ENCODE results near the gene YPEL4.

YPEL4 gene

GRCh38 chr11:57674251-57674650 is 24.5 kb upstream of the YPEL4 start:
- H3K36me3 ChIP-seq (ENCODE audit: insufficient read depth, insufficient read length, low read length), result peaks cover 59% of the 10 kb centered on the region
- no peaks in the 10 kb centered on the region for H3K27me3 ChIP-seq (ENCODE audit: insufficient read depth, insufficient read length)
- no peaks in the 10 kb centered on the region for H3K9me3 ChIP-seq (ENCODE audit: insufficient read depth, low read length)
- no peak for DNase-seq (ENCODE audit: low read depth, low spot score)
- no peak for TF ChIP-seq ZNF274 (IDR thresholded peaks at IDR 0.05; ENCODE audit: low read depth, low read length)
- no peak for TF ChIP-seq SUZ12 (IDR thresholded peaks at IDR 0.05; ENCODE audit: extremely low read depth, insufficient read depth, insufficient read length)
- TF ChIP-seq YY1 (IDR thresholded peaks at IDR 0.05; ENCODE audit: insufficient read depth, insufficient read length), result no peak
- H3K9ac ChIP-seq (ENCODE audit: insufficient read length, low read depth), result no peak overlapping the region
- H3K4me3 ChIP-seq (ENCODE audit: insufficient read length, low read depth), result no peak overlapping the region
- no peaks in the 10 kb centered on the region for H3K4me1 ChIP-seq (ENCODE audit: insufficient read depth, insufficient read length)

DNA sequence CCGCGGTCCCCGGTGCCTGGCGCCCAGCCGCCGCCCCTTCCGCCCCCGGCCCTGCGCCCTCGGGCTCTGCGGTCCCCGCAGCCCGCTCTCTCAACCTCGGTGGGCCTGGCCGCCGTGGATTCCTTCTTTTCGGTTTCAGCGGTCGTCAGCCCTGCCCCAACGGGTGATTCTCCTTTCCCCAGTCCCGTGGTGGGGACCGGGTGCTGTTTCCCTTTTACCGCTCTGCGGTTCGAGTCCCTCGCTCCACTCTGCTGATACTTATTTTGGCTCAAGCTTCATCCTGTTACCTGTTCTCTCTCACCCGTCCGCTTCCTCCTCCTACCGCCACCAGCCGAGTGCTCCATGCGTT is 18.7 kb upstream of the YPEL4 start:
- Histone ChIP-seq H3K4me1 (ENCODE audit: insufficient read depth, insufficient read length) (no peaks in the 10 kb centered on the region), H3K36me3 (ENCODE audit: insufficient read depth, insufficient read length, low read length) (peaks cover 19% of the 10 kb centered on the region), H3K4me3 (ENCODE audit: insufficient read length, low read depth) (peak overlapping the region; percentile 92), H3K9ac (ENCODE audit: insufficient read length, low read depth) (peak overlapping the region; percentile 99), H3K9me3 (ENCODE audit: insufficient read depth, low read length) (no peaks in the 10 kb centered on the region), H3K27me3 (ENCODE audit: insufficient read depth, insufficient read length) (no peaks in the 10 kb centered on the region)
- TF ChIP-seq ZNF274 (IDR thresholded peaks at IDR 0.05; ENCODE audit: low read depth, low read length) (no peak), YY1 (IDR thresholded peaks at IDR 0.05; ENCODE audit: insufficient read depth, insufficient read length) (no peak), SUZ12 (IDR thresholded peaks at IDR 0.05; ENCODE audit: extremely low read depth, insufficient read depth, insufficient read length) (no peak)
- DNase-seq (ENCODE audit: low read depth, low spot score), result no peak

- DNase-seq (ENCODE audit: low read depth, low spot score), result peak; percentile 99
Observed at GRCh38 chr11:57667736-57668433, 18.2 kb upstream of the YPEL4 start, which contains the start of gene ZDHHC5. Gene ZDHHC5 (plus strand): TSS chr11:57668114. CDS start chr11:57673091, 4,977 bp downstream.

DNA sequence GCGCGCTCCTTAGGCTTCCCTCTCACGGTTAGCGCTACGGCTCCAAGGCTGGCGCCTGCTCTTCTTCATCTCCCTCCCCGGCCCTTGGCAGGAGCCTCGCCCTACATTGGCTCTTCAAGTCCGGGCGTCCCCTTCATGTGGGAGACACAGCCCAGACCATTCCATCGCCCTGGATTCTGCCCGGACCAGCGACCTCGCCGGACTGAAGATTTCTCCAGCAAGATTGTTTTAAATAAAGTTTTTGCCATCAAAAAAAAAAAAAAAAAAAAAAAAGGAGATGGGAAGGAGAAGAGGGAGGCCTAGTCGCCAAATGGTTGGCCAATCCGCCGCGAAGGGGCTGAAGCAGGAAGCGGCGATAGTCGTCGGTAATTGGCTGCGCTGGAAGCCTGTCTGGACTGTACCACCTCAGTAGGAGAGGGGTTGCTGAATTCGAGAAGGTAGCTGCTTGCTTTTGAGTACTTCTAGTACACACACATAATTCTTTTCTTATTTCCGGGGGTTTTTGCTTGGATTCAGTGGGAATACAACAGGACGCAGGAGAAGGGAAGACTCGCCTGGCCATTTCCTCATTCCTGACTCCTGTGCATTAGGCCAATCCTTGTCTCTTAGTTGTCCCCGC is 17.5 kb upstream of the YPEL4 start:
- no peaks in the 10 kb centered on the region for H3K4me1 ChIP-seq (ENCODE audit: insufficient read depth, insufficient read length)
- H3K36me3 ChIP-seq (ENCODE audit: insufficient read depth, insufficient read length, low read length), result peaks cover 13% of the 10 kb centered on the region
- peak overlapping the region; percentile 99 for H3K9ac ChIP-seq (ENCODE audit: insufficient read length, low read depth)
- H3K27me3 ChIP-seq (ENCODE audit: insufficient read depth, insufficient read length), result no peaks in the 10 kb centered on the region
- peak overlapping the region; percentile 92 for H3K4me3 ChIP-seq (ENCODE audit: insufficient read length, low read depth)
- H3K9me3 ChIP-seq (ENCODE audit: insufficient read depth, low read length), result no peaks in the 10 kb centered on the region
- peak; percentile 95 for DNase-seq (ENCODE audit: low read depth, low spot score)
- TF ChIP-seq SUZ12 (IDR thresholded peaks at IDR 0.05; ENCODE audit: extremely low read depth, insufficient read depth, insufficient read length) (no peak), ZNF274 (IDR thresholded peaks at IDR 0.05; ENCODE audit: low read depth, low read length) (no peak), YY1 (IDR thresholded peaks at IDR 0.05; ENCODE audit: insufficient read depth, insufficient read length) (no peak)

More at GRCh38 chr11:57667736-57668433, 18.2 kb upstream of the YPEL4 start, which contains the start of gene ZDHHC5:
- no peaks in the 10 kb centered on the region for H3K9me3 ChIP-seq (ENCODE audit: insufficient read depth, low read length)
- H3K4me1 ChIP-seq (ENCODE audit: insufficient read depth, insufficient read length), result no peaks in the 10 kb centered on the region
- no peaks in the 10 kb centered on the region for H3K27me3 ChIP-seq (ENCODE audit: insufficient read depth, insufficient read length)
- no peak for TF ChIP-seq ZNF274 (IDR thresholded peaks at IDR 0.05; ENCODE audit: low read depth, low read length)
- TF ChIP-seq SUZ12 (IDR thresholded peaks at IDR 0.05; ENCODE audit: extremely low read depth, insufficient read depth, insufficient read length), result no peak
- no peak for TF ChIP-seq YY1 (IDR thresholded peaks at IDR 0.05; ENCODE audit: insufficient read depth, insufficient read length)
- H3K4me3 ChIP-seq (ENCODE audit: insufficient read length, low read depth), result peak within 1 kb of the TSS; percentile 92
- H3K36me3 ChIP-seq (ENCODE audit: insufficient read depth, insufficient read length, low read length), result peaks cover 14% of the 10 kb centered on the region
- H3K9ac ChIP-seq (ENCODE audit: insufficient read length, low read depth), result peak within 1 kb of the TSS; percentile 99

DNA sequence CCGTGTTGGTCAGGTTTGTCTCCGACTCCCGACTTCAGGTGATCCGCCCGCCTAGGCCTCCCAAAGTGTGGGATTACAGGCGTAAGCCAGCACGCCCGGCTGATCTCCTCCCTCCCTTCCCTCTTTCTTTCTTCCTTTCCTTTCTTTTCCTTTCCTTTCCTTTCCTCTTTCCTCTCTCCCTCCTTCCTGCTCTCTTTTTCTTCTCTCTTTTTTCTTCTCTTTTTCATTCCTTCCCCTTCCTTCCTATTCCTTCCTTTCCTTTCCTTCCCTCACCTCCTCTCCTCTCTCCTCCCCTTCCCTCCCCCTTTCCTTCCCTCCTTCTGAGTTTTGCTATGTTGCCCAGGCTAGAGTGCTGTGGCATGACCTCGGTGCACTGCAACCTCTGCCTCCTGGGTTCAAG is 14.3 kb upstream of the YPEL4 start:
- no peak for DNase-seq (ENCODE audit: low read depth, low spot score)
- Histone ChIP-seq H3K9me3 (ENCODE audit: insufficient read depth, low read length) (no peaks in the 10 kb centered on the region), H3K4me1 (ENCODE audit: insufficient read depth, insufficient read length) (no peaks in the 10 kb centered on the region), H3K27me3 (ENCODE audit: insufficient read depth, insufficient read length) (no peaks in the 10 kb centered on the region), H3K4me3 (ENCODE audit: insufficient read length, low read depth) (no peak overlapping the region), H3K36me3 (ENCODE audit: insufficient read depth, insufficient read length, low read length) (peaks cover 37% of the 10 kb centered on the region), H3K9ac (ENCODE audit: insufficient read length, low read depth) (no peak overlapping the region)
- no peak for TF ChIP-seq YY1 (IDR thresholded peaks at IDR 0.05; ENCODE audit: insufficient read depth, insufficient read length)

DNA sequence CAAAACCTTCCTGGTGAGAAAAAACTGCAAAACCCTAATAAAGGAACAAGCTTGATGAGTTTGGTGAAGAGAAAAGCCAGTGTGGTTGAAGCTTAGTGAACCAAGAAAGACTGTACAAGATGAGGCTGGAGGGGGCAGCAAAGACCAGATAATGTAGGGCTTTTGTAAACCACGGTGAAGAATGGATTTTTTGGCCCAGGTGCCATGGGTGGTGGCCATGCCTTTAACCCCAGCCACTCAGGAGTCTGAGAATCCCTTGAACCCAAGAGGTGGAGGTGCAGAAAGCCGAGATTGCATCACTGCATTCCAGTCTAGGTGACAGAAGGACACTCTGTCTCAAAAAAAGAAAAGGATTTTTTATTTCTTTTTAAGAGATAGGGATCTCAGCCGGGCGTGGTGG is 13.2 kb upstream of the YPEL4 start:
- no peaks in the 10 kb centered on the region for H3K9me3 ChIP-seq (ENCODE audit: insufficient read depth, low read length)
- H3K36me3 ChIP-seq (ENCODE audit: insufficient read depth, insufficient read length, low read length), result peaks cover 39% of the 10 kb centered on the region
- no peak overlapping the region for H3K9ac ChIP-seq (ENCODE audit: insufficient read length, low read depth)
- H3K4me1 ChIP-seq (ENCODE audit: insufficient read depth, insufficient read length), result no peaks in the 10 kb centered on the region
- TF ChIP-seq YY1 (IDR thresholded peaks at IDR 0.05; ENCODE audit: insufficient read depth, insufficient read length) (no peak), SUZ12 (IDR thresholded peaks at IDR 0.05; ENCODE audit: extremely low read depth, insufficient read depth, insufficient read length) (no peak), ZNF274 (IDR thresholded peaks at IDR 0.05; ENCODE audit: low read depth, low read length) (no peak)
- H3K4me3 ChIP-seq (ENCODE audit: insufficient read length, low read depth), result no peak overlapping the region
- DNase-seq (ENCODE audit: low read depth, low spot score), result no peak
- no peaks in the 10 kb centered on the region for H3K27me3 ChIP-seq (ENCODE audit: insufficient read depth, insufficient read length)

DNA sequence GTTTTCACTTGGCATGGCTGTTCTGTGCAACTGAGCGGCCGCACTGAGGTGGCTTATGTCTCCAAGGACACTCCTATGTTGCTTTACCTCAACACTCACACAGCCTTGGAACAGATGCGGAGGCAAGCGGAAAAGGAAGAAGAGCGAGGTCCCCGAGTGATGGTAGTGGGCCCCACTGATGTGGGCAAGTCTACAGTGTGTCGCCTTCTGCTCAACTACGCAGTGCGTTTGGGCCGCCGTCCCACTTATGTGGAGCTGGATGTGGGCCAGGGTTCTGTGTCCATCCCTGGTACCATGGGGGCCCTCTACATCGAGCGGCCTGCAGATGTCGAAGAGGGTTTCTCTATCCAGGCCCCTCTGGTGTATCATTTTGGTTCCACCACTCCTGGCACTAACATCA is 10.0 kb upstream of the YPEL4 start:
- H3K27me3 ChIP-seq (ENCODE audit: insufficient read depth, insufficient read length), result peaks cover 6% of the 10 kb centered on the region
- H3K4me3 ChIP-seq (ENCODE audit: insufficient read length, low read depth), result no peak overlapping the region
- H3K9ac ChIP-seq (ENCODE audit: insufficient read length, low read depth), result no peak overlapping the region
- no peaks in the 10 kb centered on the region for H3K4me1 ChIP-seq (ENCODE audit: insufficient read depth, insufficient read length)
- H3K36me3 ChIP-seq (ENCODE audit: insufficient read depth, insufficient read length, low read length), result peaks cover 39% of the 10 kb centered on the region
- DNase-seq (ENCODE audit: low read depth, low spot score), result no peak
- TF ChIP-seq ZNF274 (IDR thresholded peaks at IDR 0.05; ENCODE audit: low read depth, low read length) (no peak), SUZ12 (IDR thresholded peaks at IDR 0.05; ENCODE audit: extremely low read depth, insufficient read depth, insufficient read length) (no peak), YY1 (IDR thresholded peaks at IDR 0.05; ENCODE audit: insufficient read depth, insufficient read length) (no peak)
- no peaks in the 10 kb centered on the region for H3K9me3 ChIP-seq (ENCODE audit: insufficient read depth, low read length)
